A549 (cell line): Measurements from ENCODE around the gene CTIF. TPM values are rescaled to one million over a fixed set of nuclear protein-coding genes. Genes with fewer than 3 reads are reported as not detected.

Experiments
- ATAC-seq, 2 experiments: fragments of 200-7000 bp in 1 of 2; fragments of >200 bp in 1 of 2; cut with Nextera tagmentation in 1 of 2; cut with Tn5 transposase in 1 of 2; 3 replicates each; pipeline versions ENCODE4 v1.8.0 to v1.9.1; 2018 to 2020; ENCODE audit warnings: mild to moderate bottlenecking in 1 of 2, moderate library complexity in 1 of 2
- CTCF ChIA-PET: fragments of 300-600 bp; sonication (Branson Sonifier 250); formaldehyde crosslinking; extraction: SDS; loops from one replicate; lab custom pipeline; 2021; ENCODE audit warnings: antibody characterized with exemption, inconsistent platforms; lab: Yijun Ruan, JAX
- POLR2A ChIA-PET: fragments of 350-600 bp; formaldehyde crosslinking; extraction: SDS; loops from one replicate; lab custom pipeline; 2021; ENCODE audit warnings: antibody characterized with exemption, inconsistent platforms; lab: Yijun Ruan, JAX
- DNase-seq, 2 experiments: peaks; one replicate each; pipeline versions ENCODE4 v3.0.0 to v3.0.0-alpha.2; 2011 to 2016; ENCODE audit warnings: low read depth in 1 of 2, low spot score in 1 of 2
- FAIRE-seq: peaks from 2 replicates; lab custom pipeline; 2011; peaks lifted over from hg19 to GRCh38; lab: Jason Lieb, UNC
- H3K27ac ChIP-seq, 2 experiments: fragments of >200 bp; sonication (Bioruptor Twin); formaldehyde crosslinking; 3 replicates each; pipeline ENCODE4 v1.5.1; 2016 to 2017
- H3K4me1 ChIP-seq: fragments of >200 bp; sonication (Bioruptor Twin); formaldehyde crosslinking; 3 replicates; pipeline ENCODE4 v1.6.1; 2016
- H3K4me2 ChIP-seq: fragments of >200 bp; sonication (Bioruptor Twin); formaldehyde crosslinking; 3 replicates; pipeline ENCODE4 v1.6.1; 2016
- H3K4me3 ChIP-seq: fragments of >200 bp; sonication (Bioruptor Twin); formaldehyde crosslinking; 3 replicates; pipeline ENCODE4 v1.5.1; 2016
- H3K9me3 ChIP-seq: fragments of >200 bp; sonication (Bioruptor Twin); formaldehyde crosslinking; 3 replicates; pipeline ENCODE4 v1.6.1; 2016
- CBX8 ChIP-seq: fragments of 200-600 bp; sonication (generic); IDR thresholded peaks from 2 replicates; pipeline ENCODE4 v1.6.1; 2016
- CEBPB ChIP-seq, 2 experiments: fragments of >200 bp in 1 of 2; sonication (Bioruptor Twin) in 1 of 2; formaldehyde crosslinking in 1 of 2; IDR thresholded peaks; 2 replicates each; pipeline ENCODE4 v1.6.1; 2012 to 2016
- CHD4 ChIP-seq: fragments of 200-600 bp; sonication (generic); IDR thresholded peaks from 2 replicates; pipeline ENCODE4 v1.6.1; 2016; ENCODE audit warnings: antibody characterized with exemption, mild to moderate bottlenecking, borderline replicate concordance
- EP300 ChIP-seq, 2 experiments: fragments of >200 bp; sonication (Bioruptor Twin); formaldehyde crosslinking; IDR thresholded peaks; 2 replicates in 1 of 2; 3 replicates in 1 of 2; pipeline ENCODE4 v1.6.1; 2016 to 2017
- GATA3 ChIP-seq: IDR thresholded peaks from 2 replicates; pipeline ENCODE4 v1.6.1; 2012; ENCODE audit warnings: borderline replicate concordance
- HDAC2 ChIP-seq: fragments of 200-600 bp; sonication (generic); IDR thresholded peaks from 2 replicates; pipeline ENCODE4 v1.6.1; 2016
- HEYL ChIP-seq: fragments of 250-450 bp; sonication (Bioruptor Pico); IDR thresholded peaks from 2 replicates; pipeline ENCODE4 v1.8.0; 2021; ENCODE audit warnings: mild to moderate bottlenecking, moderate library complexity
- HOXA7 ChIP-seq: fragments of 250-450 bp; sonication (Bioruptor Pico); IDR thresholded peaks from 2 replicates; pipeline ENCODE4 v1.5.0; 2020; ENCODE audit warnings: mild to moderate bottlenecking, moderate library complexity
- KDM1A ChIP-seq: fragments of 200-600 bp; sonication (generic); IDR thresholded peaks from 2 replicates; pipeline ENCODE4 v1.6.1; 2016; ENCODE audit warnings: low read depth, mild to moderate bottlenecking
- KDM5A ChIP-seq: fragments of 200-600 bp; sonication (generic); IDR thresholded peaks from 2 replicates; pipeline ENCODE4 v1.6.1; 2016; ENCODE audit warnings: antibody characterized with exemption, mild to moderate bottlenecking
- MYC ChIP-seq: IDR thresholded peaks from 2 replicates; pipeline ENCODE4 v1.6.1; 2012; ENCODE audit warnings: mild to moderate bottlenecking, inconsistent platforms, low read length, improper control_type of control experiment, borderline replicate concordance
- NFE2L2 ChIP-seq: fragments of 150-350 bp; conservative IDR thresholded peaks from 2 replicates; pipeline ENCODE4 v1.6.1; 2014; ENCODE audit warnings: low read length
- NR3C1 ChIP-seq: fragments of >200 bp; sonication (Bioruptor Twin); formaldehyde crosslinking; IDR thresholded peaks from 3 replicates; pipeline ENCODE4 v1.6.1; 2017
- PHF8 ChIP-seq: fragments of 200-600 bp; sonication (generic); IDR thresholded peaks from 2 replicates; pipeline ENCODE4 v1.6.1; 2016; ENCODE audit warnings: low read depth, mild to moderate bottlenecking, antibody characterized with exemption, moderate library complexity, borderline replicate concordance
- POLR2A ChIP-seq: IDR thresholded peaks from 2 replicates; pipeline ENCODE4 v1.6.1; 2012; ENCODE audit warnings: mild to moderate bottlenecking, low read length
- RCOR1 ChIP-seq: fragments of 150-350 bp; IDR thresholded peaks from 2 replicates; pipeline ENCODE4 v1.6.1; 2014; ENCODE audit warnings: antibody characterized with exemption, low read length, low read depth
- TFCP2L1 ChIP-seq: fragments of 250-450 bp; sonication (Bioruptor Pico); IDR thresholded peaks from 2 replicates; pipeline ENCODE4 v1.5.0; 2021; ENCODE audit warnings: mild to moderate bottlenecking
- WGBS: methylation state at CpG from one replicate; pipeline ENCODE4 v1.1.6; 2017; ENCODE audit errors: missing lambda C conversion rate; 5-methylcytosine and 5-hydroxymethylcytosine counted together
- polyA plus RNA-seq, 4 experiments: library from polyadenylated mRNA; depleted of rRNA in 3 of 4; stranded (reverse); fragments of >200 nt; fragmentation: RNase III in 1 of 4; extraction: RNeasy Plus Mini Kit Qiagen cat#74134 plus additional on column Dnase treatment in 1 of 4; gene quantifications; 2 replicates in 3 of 4; 3 replicates in 1 of 4; pipeline ENCODE4 v1.2.3, GENCODE V29; 2011 to 2017
- TF ChIP-seq, protein P1 (sequence below): fragments of >200 bp; sonication (Bioruptor Twin); formaldehyde crosslinking; IDR thresholded peaks from 3 replicates; pipeline ENCODE4 v1.6.1; 2016
- TF ChIP-seq, protein P2 (sequence below): fragments of >200 bp; sonication (Bioruptor Twin); formaldehyde crosslinking; IDR thresholded peaks from 2 replicates; pipeline ENCODE4 v1.6.1; 2016

Gene CTIF
- polyA plus RNA-seq, 2 of the 4 experiments (the other 2 are of a cell fraction), result 17.0 to 24.7 TPM

DNA sequence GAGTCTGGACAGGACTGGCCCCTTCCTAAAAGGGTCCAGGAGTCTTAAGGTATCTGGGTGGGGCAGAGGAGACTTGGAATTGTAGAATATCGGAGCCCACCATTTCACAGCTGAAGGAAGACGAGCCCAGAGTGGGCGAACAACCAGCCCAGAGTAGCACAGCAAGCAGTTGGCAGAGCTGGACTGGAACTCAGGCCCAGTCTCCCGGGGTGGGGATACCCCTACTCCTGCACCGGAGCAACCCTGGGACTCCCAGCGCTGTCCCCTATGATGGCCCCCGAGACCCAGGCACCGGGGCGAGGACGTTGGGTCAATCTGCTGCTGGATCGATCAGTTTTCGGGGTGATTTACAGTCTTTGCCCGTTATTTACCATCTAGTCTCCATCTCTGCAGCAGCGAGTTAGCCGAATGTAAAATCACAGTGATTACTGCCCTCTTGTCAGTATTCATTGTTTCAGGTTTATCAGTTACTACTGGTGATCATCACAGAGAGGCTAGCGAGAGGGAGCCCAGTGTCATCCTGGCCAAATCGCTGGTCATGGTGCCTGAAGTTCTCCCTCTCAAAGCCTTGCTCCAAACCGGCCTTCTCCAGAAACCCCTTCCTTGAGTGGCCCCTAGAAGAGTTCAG lies 336.6 kb downstream of the CTIF start:
- POLR2A ChIA-PET, result no interaction called here
- TF ChIP-seq POLR2A (no peak), HDAC2 (no peak), RCOR1 (no peak), CHD4 (no peak), MYC (no peak), CEBPB (IDR thresholded peaks at IDR 0.05) (no peak)
- Histone ChIP-seq H3K27ac (peak overlapping the region in 1 of 2 experiments; percentile 94; a peak in 3 of 6 replicates), H3K4me3 (no peak overlapping the region), H3K4me2 (no peak overlapping the region), H3K9me3 (no peaks in the 10 kb centered on the region), H3K4me1 (peaks cover 36% of the 10 kb centered on the region)
- FAIRE-seq (no peak), DNase-seq (no peak), ATAC-seq (no peak)
- WGBS, result 98% methylated on average over 15 of the region's 18 CpGs
- CTCF ChIA-PET, result interaction anchor here (1.0 kb wide), 1 partner anchor 99 kb away, joined by 3 read pairs; no protein-coding TSS in a partner anchor

DNA sequence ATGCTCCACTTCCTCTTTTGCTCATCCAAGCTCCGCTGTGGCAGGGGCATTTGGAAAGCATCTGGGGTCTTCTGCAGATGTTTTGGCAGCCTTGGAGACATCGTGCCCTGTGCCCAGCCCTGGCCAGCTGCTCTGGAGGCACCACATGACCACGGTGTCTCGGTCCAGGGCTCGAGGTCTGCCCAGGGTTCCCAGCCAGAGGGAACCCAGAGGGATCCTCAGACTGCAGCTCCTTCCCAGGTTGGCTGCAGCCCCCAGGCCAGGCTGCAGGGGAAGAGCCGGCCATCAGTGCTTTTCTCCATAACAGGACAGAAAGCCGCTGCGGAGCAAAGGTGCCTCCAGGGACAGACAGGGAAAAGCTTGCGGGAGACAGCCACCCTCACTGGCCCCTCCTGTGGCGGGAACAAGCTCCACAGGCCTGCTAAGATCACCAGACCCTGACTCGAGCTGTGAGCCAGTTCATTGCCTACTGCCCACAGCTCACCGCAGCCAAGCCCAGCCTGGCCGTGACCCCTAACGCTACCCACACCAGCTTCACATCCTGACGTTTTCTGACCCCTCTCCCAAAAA lies 337.2 kb downstream of the CTIF start:
- Histone ChIP-seq H3K4me3 (no peak overlapping the region), H3K27ac (peak overlapping the region in 1 of 2 experiments; percentile 94; a peak in 3 of 6 replicates), H3K9me3 (no peaks in the 10 kb centered on the region), H3K4me2 (no peak overlapping the region), H3K4me1 (peaks cover 36% of the 10 kb centered on the region)
- ChIA-PET CTCF (interaction anchor here (1.0 kb wide), 1 partner anchor 100 kb away, joined by 3 read pairs; no protein-coding TSS in a partner anchor), POLR2A (no interaction called here)
- TF ChIP-seq HEYL (CRISPR knock-in tag), result no peak
- TF ChIP-seq KDM5A, result no peak
- no peak for TF ChIP-seq HOXA7 (CRISPR knock-in tag)
- no peak for TF ChIP-seq GATA3
- TF ChIP-seq, protein P1, sequence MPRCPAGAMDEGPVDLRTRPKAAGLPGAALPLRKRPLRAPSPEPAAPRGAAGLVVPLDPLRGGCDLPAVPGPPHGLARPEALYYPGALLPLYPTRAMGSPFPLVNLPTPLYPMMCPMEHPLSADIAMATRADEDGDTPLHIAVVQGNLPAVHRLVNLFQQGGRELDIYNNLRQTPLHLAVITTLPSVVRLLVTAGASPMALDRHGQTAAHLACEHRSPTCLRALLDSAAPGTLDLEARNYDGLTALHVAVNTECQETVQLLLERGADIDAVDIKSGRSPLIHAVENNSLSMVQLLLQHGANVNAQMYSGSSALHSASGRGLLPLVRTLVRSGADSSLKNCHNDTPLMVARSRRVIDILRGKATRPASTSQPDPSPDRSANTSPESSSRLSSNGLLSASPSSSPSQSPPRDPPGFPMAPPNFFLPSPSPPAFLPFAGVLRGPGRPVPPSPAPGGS, result no peak
- TF ChIP-seq, protein P2, sequence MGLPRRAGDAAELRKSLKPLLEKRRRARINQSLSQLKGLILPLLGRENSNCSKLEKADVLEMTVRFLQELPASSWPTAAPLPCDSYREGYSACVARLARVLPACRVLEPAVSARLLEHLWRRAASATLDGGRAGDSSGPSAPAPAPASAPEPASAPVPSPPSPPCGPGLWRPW, result no peak
- TF ChIP-seq TFCP2L1 (CRISPR knock-in tag), result no peak
- DNase-seq, result peak in 1 of 2 experiments; percentile 31
- WGBS, result 82% methylated on average over 15 of the region's 15 CpGs
- peak in 1 of 2 experiments; percentile 16; a peak in 3 of 6 replicates for ATAC-seq
- no peak for FAIRE-seq

DNA sequence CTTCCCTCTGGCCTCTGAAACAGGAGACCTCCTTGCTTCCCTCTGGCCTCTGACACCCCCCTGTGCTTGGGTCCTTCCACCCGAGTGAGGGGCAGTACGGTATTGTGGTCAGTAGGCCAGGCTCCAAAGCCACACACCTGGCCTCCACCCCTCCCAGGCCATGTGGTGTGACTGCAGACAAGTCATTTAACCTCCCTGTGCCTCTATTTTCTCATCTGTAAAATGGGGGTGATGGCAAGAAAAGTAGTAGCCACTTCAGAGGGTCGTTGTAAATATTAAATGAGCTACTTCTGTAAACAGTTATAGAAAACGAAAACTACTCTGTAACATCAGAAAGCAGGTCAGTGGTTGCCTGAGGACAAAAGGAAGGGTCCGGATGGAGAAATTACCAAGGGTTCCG lies 337.8 kb downstream of the CTIF start:
- Histone ChIP-seq H3K27ac (peak overlapping the region in 1 of 2 experiments; percentile 94; a peak in 2 of 6 replicates), H3K4me2 (no peak overlapping the region), H3K4me3 (no peak overlapping the region), H3K4me1 (peaks cover 36% of the 10 kb centered on the region), H3K9me3 (no peaks in the 10 kb centered on the region)
- FAIRE-seq (no peak), ATAC-seq (no peak), DNase-seq (no peak)
- ChIA-PET CTCF (no interaction called here), POLR2A (no interaction called here)
- WGBS, result 90% methylated on average over 6 of the region's 6 CpGs
- no peak for TF ChIP-seq CBX8
- TF ChIP-seq KDM1A, result peak; percentile 61; the same call in 1 of the 2 replicates

DNA sequence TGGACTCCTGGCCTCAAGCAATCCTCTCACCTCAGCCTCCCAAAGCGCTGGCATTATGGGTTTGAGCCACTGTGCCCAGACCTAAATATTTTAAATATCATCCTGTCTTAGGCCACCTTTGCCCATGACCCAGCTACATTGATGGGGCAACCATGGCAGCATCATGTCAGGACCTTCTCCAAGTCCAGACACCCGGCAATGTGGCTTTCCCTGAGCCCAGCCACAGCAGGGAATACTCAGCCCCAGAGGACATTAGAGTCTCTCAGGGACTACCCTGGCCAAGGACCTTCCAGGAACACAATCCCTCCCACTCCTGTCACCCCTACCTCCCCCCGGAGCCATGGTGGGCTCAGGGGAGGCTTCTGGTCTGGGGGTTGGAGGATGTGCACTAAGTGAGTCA lies 339.1 kb downstream of the CTIF start:
- ChIA-PET CTCF (interaction anchor here (0.6 kb wide), 1 partner anchor 1973 kb away, joined by 3 read pairs; no protein-coding TSS in a partner anchor), POLR2A (no interaction called here)
- FAIRE-seq, result no peak
- Histone ChIP-seq H3K4me1 (peaks cover 26% of the 10 kb centered on the region), H3K4me2 (no peak overlapping the region), H3K4me3 (no peak overlapping the region), H3K27ac (peak overlapping the region in 1 of 2 experiments; percentile 62; a peak in 3 of 6 replicates), H3K9me3 (no peaks in the 10 kb centered on the region)
- no peak for ATAC-seq
- WGBS, result 94% methylated on average over 3 of the region's 3 CpGs
- no peak for DNase-seq
- TF ChIP-seq HOXA7 (CRISPR knock-in tag) (no peak), NR3C1 (no peak), RCOR1 (no peak), NFE2L2 (no peak), EP300 (IDR thresholded peaks at IDR 0.05) (no peak), PHF8 (no peak)
- TF ChIP-seq, protein P1, result no peak
